ENCODE results near the gene ZNF223. TPM values are rescaled to one million over a fixed set of nuclear protein-coding genes. Genes with fewer than 3 reads are reported as not detected.

ZNF223 gene
- total RNA-seq, 1 donor from 2014 or later = 2.2 TPM

GRCh38 chr19:44066305-44066704 lies 14.5 kb downstream of the ZNF223 start:
- DNase-seq (ENCODE audit: low spot score) = no peak
- intact Hi-C loops (cut with DNase I) = no loop called here

DNA sequence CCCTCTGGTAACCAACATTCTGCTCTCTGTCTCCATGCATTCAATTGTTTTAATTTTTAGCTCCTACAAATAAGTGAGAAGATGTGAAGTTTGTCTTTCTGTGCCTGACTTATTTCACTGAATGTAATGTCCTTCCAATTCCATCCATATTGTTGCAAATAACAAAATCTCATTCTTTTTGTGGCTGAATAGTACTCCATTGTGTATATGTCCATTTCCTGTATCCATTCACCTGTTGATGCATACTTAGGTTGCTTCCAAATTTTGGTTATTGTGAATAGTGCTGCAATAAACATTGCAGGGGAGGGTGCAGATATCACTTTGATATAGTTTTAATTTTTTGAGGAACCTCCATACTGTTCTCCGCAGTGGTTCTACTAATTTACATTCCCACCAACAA lies 17.6 kb downstream of the ZNF223 start:
- intact Hi-C loops (cut with DNase I) = no loop called here
- no peak for DNase-seq (ENCODE audit: low spot score)

DNA sequence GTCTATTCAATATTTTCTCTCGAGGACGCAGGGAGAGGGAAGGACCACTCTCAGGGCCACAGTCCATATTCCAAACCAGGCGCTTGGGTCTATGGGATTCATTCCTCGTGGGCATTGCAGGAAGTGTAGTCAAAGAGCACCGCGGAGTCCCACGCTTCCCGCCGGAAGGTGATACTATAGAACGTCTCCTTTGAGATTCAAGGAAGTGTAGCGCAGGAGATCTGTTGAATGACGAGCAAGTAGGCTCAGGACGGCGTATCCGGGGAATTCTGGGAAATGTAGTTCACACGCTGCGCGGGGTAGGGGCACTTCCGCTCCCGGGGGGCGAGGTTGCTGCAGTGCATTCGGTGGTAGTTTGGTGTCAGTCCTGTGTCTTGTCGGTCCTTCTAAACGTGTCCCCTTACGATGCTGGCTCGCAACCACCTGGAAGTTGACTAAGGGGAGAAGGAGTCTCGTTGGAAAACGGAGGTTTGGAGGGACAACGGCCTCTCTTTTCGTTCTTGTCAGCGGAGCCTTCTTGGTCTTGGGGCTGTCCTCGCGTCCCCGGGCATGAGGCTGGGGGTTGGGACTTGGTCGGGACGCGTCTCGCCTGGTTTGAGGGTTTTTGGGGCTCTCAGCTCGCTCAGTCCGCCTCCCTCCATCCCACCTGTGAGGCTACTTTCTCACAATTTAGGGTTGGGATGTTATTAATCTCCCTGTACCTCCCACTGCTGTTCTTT lies 20.1 kb downstream of the ZNF223 start, which contains the start of gene ZNF284:
TSS of gene ZNF284 (plus strand) at position 336 of the 719 bp plus-strand sequence. CDS start 4,231 bp downstream, outside the sequence.
- intact Hi-C loops (cut with DNase I) = loop anchor here (2.0 to 5.0 kb wide), 3 partner anchors 19 to 90 kb away; partner anchors contain the start of genes ZNF155, ZNF223 and ZNF224
- DNase-seq (ENCODE audit: low spot score) = peak; percentile 94

- no peak for DNase-seq (ENCODE audit: low spot score)
Observed at GRCh38 chr19:44072543-44073401, 20.9 kb downstream of the ZNF223 start.

GRCh38 chr19:44076325-44076724 lies 24.5 kb downstream of the ZNF223 start:
- intact Hi-C loops (cut with DNase I) = no loop called here
- DNase-seq (ENCODE audit: low spot score) = no peak

More at GRCh38 chr19:44072543-44073401, 20.9 kb downstream of the ZNF223 start:
- intact Hi-C loops (cut with DNase I) = loop anchor here (2.0 to 5.0 kb wide), 2 partner anchors 22 to 90 kb away; partner anchors contain the start of genes ZNF155 and ZNF224

- intact Hi-C loops (cut with DNase I) = loop anchor here (5.0 kb wide), 3 partner anchors 90 to 115 kb away; partner anchors contain the start of genes ZNF155 and ZNF230
- no peak for DNase-seq (ENCODE audit: low spot score)
Observed at GRCh38 chr19:44092108-44092507, 40.3 kb downstream of the ZNF223 start.

GRCh38 chr19:44093931-44094765 lies 42.3 kb downstream of the ZNF223 start, which contains the start of gene ZNF224:
TSS of gene ZNF224 (plus strand) at chr19:44094361. CDS start at chr19:44097874, 3,513 bp downstream.
- DNase-seq (ENCODE audit: low spot score) = peak; percentile 97
- intact Hi-C loops (cut with DNase I) = loop anchor here (1.0 to 5.0 kb wide), 5 partner anchors 18 to 113 kb away; partner anchors contain the start of genes ZNF155, ZNF230 and ZNF284

DNA sequence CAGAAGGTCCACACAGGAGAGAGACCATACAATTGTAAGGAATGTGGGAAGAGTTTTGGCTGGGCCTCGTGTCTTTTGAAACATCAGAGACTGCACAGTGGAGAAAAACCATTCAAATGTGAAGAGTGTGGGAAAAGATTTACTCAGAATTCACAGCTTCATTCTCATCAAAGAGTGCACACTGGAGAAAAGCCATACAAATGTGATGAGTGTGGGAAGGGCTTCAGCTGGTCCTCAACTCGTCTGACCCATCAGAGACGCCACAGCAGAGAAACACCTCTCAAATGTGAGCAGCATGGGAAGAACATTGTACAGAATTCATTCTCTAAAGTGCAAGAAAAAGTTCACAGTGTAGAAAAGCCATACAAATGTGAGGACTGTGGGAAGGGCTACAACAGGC lies 55.9 kb downstream of the ZNF223 start:
- no peak for DNase-seq (ENCODE audit: low spot score)
- intact Hi-C loops (cut with DNase I) = no loop called here

GRCh38 chr19:44109458-44109857 lies 57.6 kb downstream of the ZNF223 start:
- no peak for DNase-seq (ENCODE audit: low spot score)
- intact Hi-C loops (cut with DNase I) = no loop called here

- no peak for DNase-seq (ENCODE audit: low spot score)
- intact Hi-C loops (cut with DNase I) = loop anchor here (1.0 to 5.0 kb wide), 4 partner anchors 18 to 110 kb away; partner anchors contain the start of genes ZNF224, ZNF227, ZNF230 and ZNF234
Observed at GRCh38 chr19:44111910-44112463, 60.2 kb downstream of the ZNF223 start.

GRCh38 chr19:44112802-44113137 lies 60.9 kb downstream of the ZNF223 start:
- DNase-seq (ENCODE audit: low spot score) = no peak
- intact Hi-C loops (cut with DNase I) = loop anchor here (1.0 to 5.0 kb wide), 6 partner anchors 18 to 110 kb away; partner anchors contain the start of genes ZNF223, ZNF224, ZNF227 and ZNF230

- DNase-seq (ENCODE audit: low spot score) = peak; percentile 97
- intact Hi-C loops (cut with DNase I) = loop anchor here (1.0 to 5.0 kb wide), 5 partner anchors 28 to 111 kb away; partner anchors contain the start of genes ZNF223, ZNF227, ZNF230 and ZNF234
Observed at GRCh38 chr19:44113138-44113783, 61.4 kb downstream of the ZNF223 start, which contains the start of gene ZNF225. TSS of gene ZNF225 (plus strand) at chr19:44113399. CDS start at chr19:44115828, 2,429 bp downstream.

DNA sequence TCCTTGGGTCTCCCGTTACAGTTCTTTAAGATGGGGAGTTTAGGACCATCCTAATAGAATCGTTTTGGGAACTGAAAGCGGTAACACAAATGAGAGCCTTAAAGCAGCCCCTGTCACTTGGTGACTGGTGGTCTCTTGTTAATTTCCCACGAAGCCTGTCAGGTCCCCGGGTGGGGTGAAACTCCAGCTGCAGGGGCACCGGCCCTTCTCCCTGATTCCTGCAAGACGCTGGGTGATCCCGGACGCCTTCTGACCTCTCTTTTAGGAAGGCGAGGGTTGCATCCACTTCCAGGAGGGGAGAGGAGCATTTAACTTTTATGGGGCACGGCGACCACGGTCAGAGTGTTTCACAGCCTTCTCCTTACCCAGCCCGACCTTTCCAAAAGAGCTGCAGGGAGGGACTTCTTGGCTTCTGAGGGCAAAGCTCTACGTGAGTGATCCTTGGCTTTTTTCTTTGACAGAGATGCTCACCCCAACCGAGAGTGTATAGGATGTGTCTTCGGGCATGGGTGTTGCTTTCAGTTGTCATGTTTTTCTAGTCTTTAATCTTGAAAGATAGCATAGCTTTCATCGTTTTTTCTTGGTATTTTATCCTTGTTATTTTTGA lies 62.1 kb downstream of the ZNF223 start:
- no peak for DNase-seq (ENCODE audit: low spot score)
- intact Hi-C loops (cut with DNase I) = loop anchor here (1.0 to 5.0 kb wide), 5 partner anchors 27 to 112 kb away; partner anchors contain the start of genes ZNF223, ZNF227, ZNF230 and ZNF234

Other genes starting within 250 kb of the ZNF223 start
- gene LYPD5, start 249.6 kb upstream of the ZNF223 start, total RNA-seq = 1.3 TPM
- 15.2 TPM for gene ZNF283, start 224.7 kb upstream of the ZNF223 start, total RNA-seq
- 8.4 TPM for gene ZNF404, start 168.1 kb upstream of the ZNF223 start, total RNA-seq
- gene ZNF45, start 116.8 kb upstream of the ZNF223 start, total RNA-seq = 7.0 TPM
- 4.7 TPM for gene ZNF221, start 100.8 kb upstream of the ZNF223 start, total RNA-seq
- gene ZNF155, start 67.8 kb upstream of the ZNF223 start, total RNA-seq = 6.4 TPM
- gene ZNF230, start 49.1 kb upstream of the ZNF223 start, total RNA-seq = 2.3 TPM
- gene ZNF222, start 26.7 kb upstream of the ZNF223 start, total RNA-seq = 3.6 TPM
- 1.4 TPM for gene ZNF284, start 20.1 kb downstream of the ZNF223 start, total RNA-seq
- 12.9 TPM for gene ZNF224, start 42.3 kb downstream of the ZNF223 start, total RNA-seq
- gene ZNF225, start 61.4 kb downstream of the ZNF223 start, total RNA-seq = 3.3 TPM
- 9.6 TPM for gene ZNF234, start 89.5 kb downstream of the ZNF223 start, total RNA-seq
- 25.6 TPM for gene ZNF226, start 113.1 kb downstream of the ZNF223 start, total RNA-seq
- gene ZNF227, start 160.5 kb downstream of the ZNF223 start, total RNA-seq = 15.4 TPM
- gene ZNF233, start 207.8 kb downstream of the ZNF223 start, total RNA-seq = 5.0 TPM

All from cardiac septum (tissue), 1 donor.